HepG2 (cell line): ENCODE data around the gene ACSL3. TPM values are rescaled to one million over a fixed set of nuclear protein-coding genes. Genes with fewer than 3 reads are reported as not detected.
A peak's percentile ranks its signal among the peaks of the same experiment; 100 is the strongest.

ENCODE experiments used
- AFF4 ChIP-seq: sonication (generic); formaldehyde crosslinking; IDR thresholded peaks from 2 replicates; pipeline ENCODE4 v1.4.0; 2020; ENCODE audit warnings: missing genetic modification reagents
- DMAP1 ChIP-seq: IDR thresholded peaks from 2 replicates; pipeline ENCODE4 v1.6.1; 2016
- ELF3 ChIP-seq: IDR thresholded peaks from 2 replicates; pipeline ENCODE4 v1.6.1; 2016; ENCODE audit warnings: missing genetic modification reagents, missing compliant biosample characterization
- FOXM1 ChIP-seq: sonication (generic); formaldehyde crosslinking; IDR thresholded peaks from 2 replicates; pipeline ENCODE4 v1.5.0; 2020; ENCODE audit warnings: missing genetic modification reagents
- GFI1 ChIP-seq: sonication (generic); formaldehyde crosslinking; IDR thresholded peaks from 2 replicates; pipeline ENCODE4 v1.5.0; 2020; ENCODE audit warnings: missing genetic modification reagents, mild to moderate bottlenecking, borderline replicate concordance
- GZF1 ChIP-seq: sonication (generic); formaldehyde crosslinking; IDR thresholded peaks from 2 replicates; pipeline ENCODE4 v1.5.1; 2020; ENCODE audit warnings: mild to moderate bottlenecking, missing genetic modification reagents
- HOXD1 ChIP-seq: sonication (generic); formaldehyde crosslinking; IDR thresholded peaks from 2 replicates; pipeline ENCODE4 v1.5.0; 2020; ENCODE audit warnings: missing genetic modification reagents
- KAT8 ChIP-seq: IDR thresholded peaks from 2 replicates; pipeline ENCODE4 v1.6.1; 2016; ENCODE audit warnings: missing genetic modification reagents, missing compliant biosample characterization
- MYPOP ChIP-seq: sonication (generic); formaldehyde crosslinking; IDR thresholded peaks from 2 replicates; pipeline ENCODE4 v1.8.1; 2023; ENCODE audit warnings: mild to moderate bottlenecking, moderate library complexity, missing genetic modification reagents
- MZF1 ChIP-seq: sonication (generic); formaldehyde crosslinking; IDR thresholded peaks from 2 replicates; pipeline ENCODE4 v1.8.1; 2023; ENCODE audit warnings: mild to moderate bottlenecking, missing genetic modification reagents, borderline replicate concordance
- RERE ChIP-seq: IDR thresholded peaks from 2 replicates; pipeline ENCODE4 v1.6.1; 2016; ENCODE audit warnings: low read depth, missing genetic modification reagents, missing compliant biosample characterization
- RXRB ChIP-seq: IDR thresholded peaks from 2 replicates; pipeline ENCODE4 v1.6.1; 2016; ENCODE audit warnings: borderline replicate concordance, missing genetic modification reagents, missing compliant biosample characterization
- SOX6 ChIP-seq, 2 experiments: fragments of 450-650 bp in 1 of 2; sonication (generic) in 1 of 2; formaldehyde crosslinking in 1 of 2; IDR thresholded peaks; 2 replicates each; pipeline versions ENCODE4 v1.4.0 to v1.6.1; 2017 to 2020; ENCODE audit warnings: antibody characterized with exemption in 1 of 2, mild to moderate bottlenecking in 1 of 2, missing genetic modification reagents in 1 of 2
- THAP7 ChIP-seq: sonication (generic); formaldehyde crosslinking; IDR thresholded peaks from 2 replicates; pipeline ENCODE4 v1.8.1; 2023; ENCODE audit warnings: mild to moderate bottlenecking, missing genetic modification reagents
- TOE1 ChIP-seq: sonication (generic); formaldehyde crosslinking; IDR thresholded peaks from 2 replicates; pipeline ENCODE4 v1.4.0; 2020; ENCODE audit warnings: mild to moderate bottlenecking, missing genetic modification reagents
- ZFP36 ChIP-seq: fragments of 150-350 bp; IDR thresholded peaks from 2 replicates; pipeline ENCODE4 v1.6.1; 2018; ENCODE audit warnings: borderline replicate concordance, low read length, low read depth; ENCODE audit not compliant: partially characterized antibody
- ZNF34 ChIP-seq: sonication (generic); formaldehyde crosslinking; IDR thresholded peaks from 2 replicates; pipeline ENCODE4 v1.4.0; 2020; ENCODE audit warnings: mild to moderate bottlenecking, missing genetic modification reagents, borderline replicate concordance
- ZNF468 ChIP-seq: sonication (generic); formaldehyde crosslinking; IDR thresholded peaks from 2 replicates; pipeline ENCODE4 v1.8.0; 2022; ENCODE audit warnings: mild to moderate bottlenecking, moderate library complexity, missing genetic modification reagents
- ZNF567 ChIP-seq: sonication (generic); formaldehyde crosslinking; IDR thresholded peaks from 2 replicates; pipeline ENCODE4 v1.8.1; 2023; ENCODE audit warnings: mild to moderate bottlenecking, missing genetic modification reagents, borderline replicate concordance
- polyA plus RNA-seq, 8 experiments: library from polyadenylated mRNA; depleted of rRNA in 3 of 8; stranded (reverse) in 7 of 8; unstranded in 1 of 8; fragments of >200 nt; fragmentation: Illumina TruSeq in 4 of 8; extraction: Trizol in 4 of 8; gene quantifications; 2 replicates each; pipeline versions ENCODE4 v1.2.1 to v1.2.3, GENCODE V29; 2011 to 2016; ENCODE audit warnings: low read depth in 4 of 8, missing spikeins in 1 of 8, mixed read lengths in 1 of 8; ENCODE audit not compliant: insufficient read depth in 1 of 8
- total RNA-seq, 5 experiments: library from RNA; depleted of rRNA; stranded (reverse); fragments of >200 nt; fragmentation: Illumina TruSeq; extraction: Trizol; gene quantifications; 2 replicates each; pipeline ENCODE4 v1.2.3, GENCODE V29; 2016; ENCODE audit warnings: low read depth in 1 of 5

Gene ACSL3
- total and polyA plus RNA-seq, 2 of the 13 experiments (the other 11 are each of a cell fraction or from before 2014, with no cell fraction given) = 305 to 365 TPM

GRCh38 chr2:222842491-222843174 lies 18.2 kb upstream of the ACSL3 start (continued):
- TF ChIP-seq TOE1 (CRISPR knock-in tag) (0 out of 2 replicates have a peak, but pooled peaks have one; percentile 15), HOXD1 (CRISPR knock-in tag) (peak; percentile 84), ZNF567 (CRISPR knock-in tag) (no peak), ZFP36 (no peak), MYPOP (CRISPR knock-in tag) (no peak; the same call in 1 of the 2 replicates), ZNF468 (no peak), RERE (CRISPR knock-in tag) (peak; percentile 65), MZF1 (CRISPR knock-in tag) (no peak), FOXM1 (CRISPR knock-in tag) (no peak), GFI1 (CRISPR knock-in tag) (peak; percentile 42; the same call in 1 of the 2 replicates), AFF4 (CRISPR knock-in tag) (no peak), ZNF34 (CRISPR knock-in tag) (no peak), ELF3 (CRISPR knock-in tag) (peak; percentile 99), KAT8 (peak; percentile 70), GZF1 (CRISPR knock-in tag) (no peak), RXRB (CRISPR knock-in tag) (peak; percentile 88), THAP7 (no peak), SOX6 (IDR thresholded peaks at IDR 0.05) (no peak), SOX6 (CRISPR knock-in tag; IDR thresholded peaks at IDR 0.05) (peak; percentile 85), DMAP1 (0 out of 2 replicates have a peak, but pooled peaks have one; percentile 24)
